ENCODE results near the gene CD9.

GRCh38 chr12:6202304-6202703, 2.1 kb downstream of the CD9 start:
- TF ChIP-seq, protein P1, sequence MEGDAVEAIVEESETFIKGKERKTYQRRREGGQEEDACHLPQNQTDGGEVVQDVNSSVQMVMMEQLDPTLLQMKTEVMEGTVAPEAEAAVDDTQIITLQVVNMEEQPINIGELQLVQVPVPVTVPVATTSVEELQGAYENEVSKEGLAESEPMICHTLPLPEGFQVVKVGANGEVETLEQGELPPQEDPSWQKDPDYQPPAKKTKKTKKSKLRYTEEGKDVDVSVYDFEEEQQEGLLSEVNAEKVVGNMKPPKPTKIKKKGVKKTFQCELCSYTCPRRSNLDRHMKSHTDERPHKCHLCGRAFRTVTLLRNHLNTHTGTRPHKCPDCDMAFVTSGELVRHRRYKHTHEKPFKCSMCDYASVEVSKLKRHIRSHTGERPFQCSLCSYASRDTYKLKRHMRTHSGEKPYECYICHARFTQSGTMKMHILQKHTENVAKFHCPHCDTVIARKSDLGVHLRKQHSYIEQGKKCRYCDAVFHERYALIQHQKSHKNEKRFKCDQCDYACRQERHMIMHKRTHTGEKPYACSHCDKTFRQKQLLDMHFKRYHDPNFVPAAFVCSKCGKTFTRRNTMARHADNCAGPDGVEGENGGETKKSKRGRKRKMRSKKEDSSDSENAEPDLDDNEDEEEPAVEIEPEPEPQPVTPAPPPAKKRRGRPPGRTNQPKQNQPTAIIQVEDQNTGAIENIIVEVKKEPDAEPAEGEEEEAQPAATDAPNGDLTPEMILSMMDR (IDR thresholded peaks at IDR 0.05) = no peak
- no peak for TF ChIP-seq YY1 (IDR thresholded peaks at IDR 0.05; ENCODE audit: low read depth)
- no peak for TF ChIP-seq TAF1 (IDR thresholded peaks at IDR 0.05; ENCODE audit: borderline replicate concordance, low read depth, low read length)
- no peak for TF ChIP-seq EP300 (IDR thresholded peaks at IDR 0.05; ENCODE audit: borderline replicate concordance in 1 of 2, low read depth in 1 of 2, low read length in 1 of 2)
- no peak for TF ChIP-seq CHD2 (IDR thresholded peaks at IDR 0.05; ENCODE audit: low read length, partially characterized antibody)
- no peak for TF ChIP-seq EZH2phosphoT487 (IDR thresholded peaks at IDR 0.05; ENCODE audit: borderline replicate concordance, low read depth)
- TF ChIP-seq SIN3A (IDR thresholded peaks at IDR 0.05; ENCODE audit: borderline replicate concordance, low read depth, low read length) = no peak
